Epithelial cell of esophagus (primary cell): ENCODE data around the gene GCH1.

Source experiments
- DNase-seq: peaks from one replicate; pipeline ENCODE4 v3.0.0; 2010; ENCODE audit warnings: low read depth
- H3K4me3 ChIP-seq: 2 replicates; pipeline ENCODE4 v1.5.1; 2011; ENCODE audit warnings: mild to moderate bottlenecking, low read length, control low read depth
- CTCF ChIP-seq: IDR thresholded peaks from 2 replicates; pipeline ENCODE4 v1.5.1; 2011; ENCODE audit warnings: low read depth, mild to moderate bottlenecking, low read length, control low read depth, inconsistent platforms; ENCODE audit not compliant: insufficient read depth; ENCODE audit errors: missing control alignments

GCH1 gene

GRCh38 chr14:54794159-54794558, 108.5 kb downstream of the GCH1 start:
- no peak for TF ChIP-seq CTCF
- H3K4me3 ChIP-seq, result no peak overlapping the region
- no peak for DNase-seq

- TF ChIP-seq CTCF, result no peak
- no peak for DNase-seq
- no peak overlapping the region for H3K4me3 ChIP-seq
Measured at GRCh38 chr14:54792288-54792687, 110.3 kb downstream of the GCH1 start.
